COR-L47 (cell line): ENCODE results near the gene HDLBP.
A peak's percentile ranks its signal among the peaks of the same experiment; 100 is the strongest.

ENCODE experiments used
- DNase-seq: peaks from one replicate; lab custom pipeline; 2025; lab: John Stamatoyannopoulos, UW

HDLBP gene

GRCh38 chr2:241315093-241315878 is at the start of gene HDLBP:
TSS of gene HDLBP (minus strand) at chr2:241315672. CDS start at chr2:241266869, 48,803 bp downstream.
- DNase-seq, result peak; percentile 93

GRCh38 chr2:241364781-241365180 is 49.3 kb upstream of the HDLBP start:
- DNase-seq, result no peak

GRCh38 chr2:241363426-241363825 is 48.0 kb upstream of the HDLBP start:
- no peak for DNase-seq

GRCh38 chr2:241359481-241360045 is 44.1 kb upstream of the HDLBP start:
- DNase-seq, result no peak

- no peak for DNase-seq
Measured at GRCh38 chr2:241358470-241358869, 43.0 kb upstream of the HDLBP start.

GRCh38 chr2:241357531-241357930 is 42.1 kb upstream of the HDLBP start:
- no peak for DNase-seq

GRCh38 chr2:241356871-241357260 is 41.4 kb upstream of the HDLBP start:
- no peak for DNase-seq

- DNase-seq, result peak; percentile 86
Measured at GRCh38 chr2:241355983-241356870, 40.8 kb upstream of the HDLBP start, which contains the start of gene FARP2. TSS of gene FARP2 (plus strand) at chr2:241356285. CDS start at chr2:241373108, 16,823 bp downstream.

- no peak for DNase-seq
Measured at GRCh38 chr2:241354668-241355658, 39.5 kb upstream of the HDLBP start.

GRCh38 chr2:241352227-241352626 is 36.8 kb upstream of the HDLBP start:
- no peak for DNase-seq

GRCh38 chr2:241351640-241352031 is 36.2 kb upstream of the HDLBP start:
- no peak for DNase-seq

- DNase-seq, result no peak
Measured at GRCh38 chr2:241350878-241351639, 35.6 kb upstream of the HDLBP start.

- no peak for DNase-seq
Measured at GRCh38 chr2:241350530-241350877, 35.0 kb upstream of the HDLBP start.

GRCh38 chr2:241349941-241350340 is 34.5 kb upstream of the HDLBP start:
- no peak for DNase-seq

GRCh38 chr2:241344925-241345651 is 29.6 kb upstream of the HDLBP start:
- no peak for DNase-seq

GRCh38 chr2:241340631-241341163 is 25.2 kb upstream of the HDLBP start:
- no peak for DNase-seq

GRCh38 chr2:241339839-241340630 is 24.6 kb upstream of the HDLBP start:
- no peak for DNase-seq

- no peak for DNase-seq
Measured at GRCh38 chr2:241334813-241335212, 19.3 kb upstream of the HDLBP start.

- DNase-seq, result no peak
Measured at GRCh38 chr2:241330616-241330981, 15.1 kb upstream of the HDLBP start.
